HG02840 (cell line): ENCODE data around the gene SLC9A3.

ENCODE experiments used
- ATAC-seq: cut with Tn5 transposase; IDR thresholded peaks from one replicate; pipeline ENCODE4 v1.9.1; 2021; ENCODE audit warnings: mild to moderate bottlenecking, moderate library complexity, moderate number of reproducible peaks; ENCODE audit not compliant: unreplicated experiment, low FRiP score

SLC9A3 gene

DNA sequence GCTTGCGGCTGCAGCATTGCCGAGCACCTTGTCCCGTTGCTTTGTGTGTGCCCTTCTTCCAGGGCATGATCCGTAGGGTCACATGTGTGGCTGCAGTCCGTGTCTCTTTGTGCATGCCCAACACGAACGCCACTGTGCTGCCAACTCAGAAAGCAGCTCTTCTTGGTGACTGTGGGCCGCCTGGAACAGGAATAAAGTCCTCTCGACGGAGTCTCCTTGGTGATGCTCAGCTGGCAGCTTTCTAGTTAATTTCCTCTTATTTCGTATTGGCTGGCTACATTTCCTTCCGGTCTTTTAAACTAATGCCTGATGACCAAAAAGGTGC is 75.5 kb downstream of the SLC9A3 start:
- ATAC-seq: no peak

DNA sequence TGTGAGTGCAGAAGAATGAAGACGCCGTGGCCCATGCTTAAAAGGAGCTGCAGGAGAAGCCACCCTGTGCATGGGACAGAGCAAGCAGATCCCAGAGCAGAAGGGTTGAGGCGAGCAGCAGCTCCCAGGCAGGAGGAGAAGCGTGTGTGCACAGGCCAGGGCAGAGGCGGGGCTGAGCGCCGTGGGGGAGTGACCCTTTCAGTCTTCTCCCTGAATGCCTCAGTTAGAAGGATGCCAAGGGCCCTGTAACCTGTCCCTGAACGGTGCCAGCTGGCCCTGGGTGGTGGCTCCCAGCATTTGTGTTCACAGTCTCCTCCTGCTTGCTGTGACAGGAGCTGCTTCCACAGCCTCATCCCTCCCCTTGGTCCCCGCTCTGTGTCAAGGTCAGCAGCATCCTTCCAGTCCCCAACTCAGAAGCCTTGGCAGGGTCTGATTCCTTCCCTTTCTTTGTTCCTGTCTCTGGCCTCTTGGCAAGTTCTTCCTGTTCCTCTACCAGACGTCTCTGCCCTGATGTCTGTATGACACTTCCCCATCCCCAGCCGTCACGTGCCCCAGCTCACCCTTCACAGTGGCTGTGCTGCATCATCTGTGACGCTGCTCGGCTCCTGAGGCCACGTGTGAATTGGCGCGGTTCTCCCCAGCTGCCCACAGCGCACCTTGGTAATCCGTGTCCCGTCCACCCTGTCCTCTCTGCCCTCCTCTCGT is 76.0 kb downstream of the SLC9A3 start:
- no peak for ATAC-seq

DNA sequence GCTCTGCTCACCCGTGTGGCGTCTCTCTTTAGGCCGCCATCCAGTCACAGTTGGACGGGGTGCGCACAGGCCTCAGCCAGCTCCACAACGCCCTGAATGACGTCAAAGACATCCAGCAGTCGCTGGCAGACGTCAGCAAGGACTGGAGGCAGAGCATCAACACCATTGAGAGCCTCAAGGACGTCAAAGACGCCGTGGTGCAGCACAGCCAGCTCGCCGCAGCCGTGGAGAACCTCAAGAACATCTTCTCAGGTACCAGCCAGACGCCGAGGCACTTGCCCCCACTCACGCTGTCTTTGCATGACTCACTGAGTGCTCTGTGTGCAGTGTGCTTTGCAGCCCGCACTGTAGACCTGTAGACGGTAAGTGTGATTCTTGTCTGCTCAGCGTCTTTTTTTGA is 76.7 kb downstream of the SLC9A3 start:
- no peak for ATAC-seq

DNA sequence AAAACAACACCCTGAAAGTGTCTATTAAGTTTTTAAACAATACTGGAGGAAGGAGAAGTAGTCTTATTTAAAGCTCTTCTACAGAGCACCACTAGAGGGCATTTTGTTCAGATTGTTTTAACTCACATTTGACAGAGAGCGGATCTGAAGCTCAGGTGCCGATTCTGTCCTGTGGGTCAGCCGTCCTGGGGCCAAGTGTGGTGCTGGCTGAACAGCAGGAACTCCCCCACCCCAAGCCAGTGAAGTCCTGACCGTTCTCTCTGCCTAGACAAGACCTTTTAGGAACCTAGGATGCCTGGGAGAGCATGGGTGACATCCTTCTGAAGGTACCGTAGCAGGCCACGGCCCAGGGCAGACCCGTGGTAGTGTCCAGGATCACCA is 77.4 kb downstream of the SLC9A3 start:
- ATAC-seq: no peak

DNA sequence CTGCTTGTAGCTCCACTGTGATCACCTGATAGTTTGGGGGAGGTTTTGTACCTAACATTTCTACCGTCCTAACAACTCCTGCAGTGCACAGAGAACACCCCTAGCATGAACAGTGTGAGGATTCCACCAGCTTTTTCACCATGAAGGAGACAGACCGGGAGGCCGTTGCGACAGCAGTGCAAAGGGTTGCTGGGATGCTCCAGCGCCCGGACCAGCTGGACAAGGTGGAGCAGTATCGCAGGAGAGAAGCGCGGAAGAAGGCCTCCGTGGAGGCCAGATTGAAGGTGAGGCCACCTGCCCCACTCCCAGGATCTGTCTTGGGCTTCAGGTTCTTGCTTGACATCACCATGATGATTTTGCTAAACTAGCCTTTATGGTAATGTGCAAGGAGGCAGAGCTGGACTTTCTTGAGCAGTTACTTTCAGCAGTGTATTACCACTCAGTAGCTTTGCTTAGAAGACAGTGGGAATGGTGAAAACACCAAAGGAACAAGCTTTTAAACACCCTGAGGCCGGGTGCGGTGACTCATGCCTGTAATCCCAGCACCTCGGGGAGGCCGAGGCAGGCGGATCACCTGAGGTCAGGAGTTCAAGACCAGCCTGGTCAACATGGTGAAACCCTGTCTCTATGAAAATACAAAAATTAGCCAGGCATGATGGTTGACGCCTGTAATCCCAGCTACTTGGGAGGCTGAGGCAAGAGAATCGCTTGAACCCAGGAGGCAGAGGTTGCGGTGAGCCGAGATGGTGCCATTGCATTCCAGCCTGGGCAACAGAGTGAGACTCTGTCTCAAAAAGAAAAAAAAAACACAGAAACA is 78.0 kb downstream of the SLC9A3 start:
- no peak for ATAC-seq

DNA sequence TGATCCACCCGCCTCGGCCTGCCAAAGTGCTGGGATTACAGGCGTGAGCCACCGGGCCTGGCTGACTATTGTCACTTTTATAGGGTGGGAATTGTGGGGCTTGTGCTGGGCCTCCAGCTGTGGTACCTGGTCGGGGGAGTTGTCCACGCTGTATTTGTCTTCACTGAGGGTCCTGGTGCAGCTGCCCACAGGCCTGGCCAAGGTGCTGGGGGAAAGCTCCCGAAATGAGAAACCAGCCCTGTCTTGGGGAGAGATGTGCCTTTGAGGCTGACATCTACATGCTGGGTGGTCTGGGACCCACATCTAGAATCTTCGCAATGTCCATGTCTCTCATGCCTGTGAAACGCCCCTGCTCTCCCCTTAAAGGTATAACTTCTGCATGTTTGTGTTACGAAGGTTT is 78.7 kb downstream of the SLC9A3 start:
- no peak for ATAC-seq

DNA sequence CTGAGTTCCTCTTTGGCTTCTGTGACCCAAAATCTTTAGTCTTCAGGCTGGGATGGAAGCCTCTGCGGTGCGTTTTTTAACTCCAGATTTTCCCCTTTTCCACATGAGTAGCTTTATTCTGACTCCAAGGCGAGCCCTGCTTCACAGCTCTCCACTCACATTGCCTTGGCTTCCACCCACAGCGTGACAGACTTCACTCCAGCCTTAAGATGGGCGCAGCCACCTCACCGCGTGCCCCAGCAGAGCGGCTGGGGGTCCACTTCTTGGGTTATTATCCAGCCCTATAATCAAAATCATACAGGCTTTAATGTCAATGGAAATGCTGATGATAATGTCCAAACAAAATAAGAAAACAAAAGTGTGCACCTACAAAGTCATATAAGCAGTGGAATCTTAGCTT is 80.0 kb downstream of the SLC9A3 start:
- ATAC-seq: no peak

DNA sequence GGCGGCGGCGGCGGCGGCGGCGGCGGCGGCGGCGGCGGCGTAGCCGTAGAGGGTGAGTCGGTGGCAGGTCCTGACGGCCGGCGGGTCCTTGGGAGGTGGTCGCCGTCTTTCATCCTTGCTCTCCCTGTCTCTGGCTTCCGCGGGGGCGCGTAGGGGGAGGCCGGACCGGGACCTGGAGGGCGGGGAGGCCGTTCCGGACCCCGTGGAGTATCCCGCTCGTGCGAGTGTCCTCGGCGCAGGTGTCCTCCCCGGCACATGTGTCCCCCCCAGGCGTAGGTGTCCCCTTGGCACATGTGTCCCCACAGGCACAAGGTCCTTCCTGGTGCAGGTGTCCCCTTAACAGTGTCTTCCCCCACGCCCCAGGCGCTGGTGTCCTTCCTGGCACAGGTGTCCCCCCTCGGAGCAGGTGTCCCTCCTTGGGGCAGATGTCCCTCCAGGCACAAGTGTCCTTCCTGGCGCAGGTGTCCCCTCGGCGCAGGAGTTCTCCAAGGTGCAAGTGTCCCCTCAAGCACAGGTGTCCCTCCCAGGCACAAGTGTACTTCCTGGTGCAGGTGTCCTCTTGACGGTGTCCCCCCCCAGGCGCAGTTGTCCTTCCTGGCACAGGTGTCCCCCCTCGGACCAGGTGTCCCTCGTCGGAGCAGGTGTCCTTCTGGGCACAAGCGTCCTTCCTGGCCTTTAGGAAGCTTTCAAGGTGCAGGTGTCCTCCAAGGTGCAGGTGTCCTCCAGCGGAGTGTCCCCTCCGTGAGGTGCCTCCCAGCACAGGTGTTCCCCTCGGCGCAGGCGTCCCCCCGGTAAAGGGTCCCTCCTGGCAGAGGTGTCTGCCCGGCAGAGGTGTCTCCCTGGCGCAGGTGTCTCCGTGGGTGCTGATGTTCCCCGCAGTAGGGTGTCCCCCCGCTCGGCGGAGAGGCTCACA is 80.8 kb downstream of the SLC9A3 start:
- peak; percentile 26 for ATAC-seq

DNA sequence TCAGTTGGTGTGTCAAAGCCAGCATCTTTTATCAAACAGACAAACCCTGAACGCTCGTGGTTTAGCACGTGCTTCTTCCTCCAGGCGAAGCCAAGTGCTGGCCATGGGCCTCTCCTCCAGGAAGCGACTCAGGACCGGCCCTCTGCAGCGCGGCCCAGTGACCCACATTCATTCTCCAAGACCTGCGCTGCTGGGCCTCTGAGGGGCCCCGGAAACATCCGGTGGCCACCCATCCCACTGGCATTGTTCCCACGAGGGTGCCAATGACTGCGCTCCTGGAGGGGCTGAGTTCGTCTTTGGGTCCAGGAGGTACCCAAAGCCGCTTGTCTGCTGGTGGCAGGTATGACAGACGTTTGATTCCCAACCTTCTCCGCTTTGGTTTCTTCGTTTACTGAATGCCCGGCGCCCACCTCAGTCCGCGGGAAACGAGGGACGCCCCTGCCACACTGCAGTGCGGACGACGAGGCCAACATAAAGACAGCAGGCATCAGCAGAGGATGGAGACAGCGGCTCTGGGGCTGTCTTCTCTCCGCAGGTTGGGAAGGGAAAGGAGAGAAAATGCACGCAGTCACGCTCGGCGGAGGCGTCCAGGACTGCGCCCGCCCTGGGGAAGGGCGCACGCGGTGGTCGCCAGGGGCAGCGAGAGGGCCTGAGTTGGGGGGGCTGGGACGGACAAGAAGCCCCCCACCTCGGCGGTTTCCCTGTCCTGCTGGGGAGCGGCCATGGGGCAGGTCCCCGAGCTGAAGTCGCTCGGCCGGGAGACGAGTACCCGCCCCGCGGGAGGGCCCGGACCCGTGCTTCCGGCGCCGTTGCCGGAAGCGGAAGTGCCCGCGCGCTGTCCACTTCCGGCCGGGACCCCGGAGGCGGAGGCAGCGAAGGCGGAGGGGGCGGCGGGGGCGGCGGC is 81.7 kb downstream of the SLC9A3 start, which contains the start of gene EXOC3:
Gene EXOC3, plus strand, starts transcription at position 842 of the 904 bp plus-strand sequence. CDS start 3,030 bp downstream, outside the sequence.
- peak; percentile 77 for ATAC-seq

DNA sequence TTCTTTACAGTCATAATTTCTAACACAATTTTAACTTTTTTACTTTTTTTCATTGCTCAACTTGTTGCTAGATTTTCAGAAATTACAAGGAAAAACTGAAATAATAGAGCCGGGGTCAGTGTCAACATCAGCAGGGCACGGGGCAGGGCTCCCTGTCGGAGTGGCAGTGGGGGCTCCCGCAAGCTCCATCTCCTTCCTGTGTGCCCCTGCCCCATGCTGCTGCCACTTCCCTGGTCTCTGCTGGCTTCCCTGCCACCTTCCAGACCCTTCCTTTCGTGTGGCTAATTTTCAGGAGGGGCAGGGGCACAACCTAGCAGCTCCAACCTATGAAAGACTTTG is 82.3 kb downstream of the SLC9A3 start:
- no peak for ATAC-seq

DNA sequence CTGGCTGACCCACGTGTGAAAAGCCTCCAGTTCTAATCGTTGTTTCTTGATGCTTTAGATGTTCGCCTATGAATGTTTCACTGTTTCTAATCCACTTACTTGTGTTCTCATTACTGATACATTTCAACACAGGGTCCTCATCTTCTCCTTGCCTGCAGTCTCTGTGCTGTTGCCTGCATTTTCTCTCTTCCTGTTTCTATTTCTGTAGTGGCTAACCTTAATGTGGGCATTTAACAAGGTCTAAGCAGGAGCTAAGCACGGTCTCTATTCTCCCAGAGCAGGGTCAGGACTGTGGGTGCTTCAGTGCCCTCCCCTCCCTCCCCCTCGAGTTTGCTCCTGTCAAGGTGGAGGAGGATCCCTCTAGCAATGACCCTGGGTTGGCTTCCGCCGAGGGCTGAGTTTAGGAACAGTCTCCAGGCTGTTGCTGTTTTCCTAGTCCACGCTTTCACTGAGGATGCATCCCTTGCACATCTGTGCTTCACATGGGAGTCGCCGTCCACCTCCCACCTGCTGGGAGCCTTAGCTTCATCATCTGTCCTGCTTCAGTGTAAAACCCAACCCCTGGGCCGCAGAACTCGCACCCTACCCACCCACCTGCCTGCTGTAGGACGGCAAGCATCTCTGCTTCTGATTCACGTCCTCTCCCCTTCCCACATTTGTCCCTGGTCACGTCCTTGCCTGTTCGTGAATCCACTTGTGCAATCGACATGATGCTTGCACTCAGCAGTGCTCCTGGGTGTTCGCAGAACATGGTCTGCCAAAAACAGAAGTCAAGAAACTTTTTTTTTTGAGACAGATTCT is 83.6 kb downstream of the SLC9A3 start:
- ATAC-seq: no peak

DNA sequence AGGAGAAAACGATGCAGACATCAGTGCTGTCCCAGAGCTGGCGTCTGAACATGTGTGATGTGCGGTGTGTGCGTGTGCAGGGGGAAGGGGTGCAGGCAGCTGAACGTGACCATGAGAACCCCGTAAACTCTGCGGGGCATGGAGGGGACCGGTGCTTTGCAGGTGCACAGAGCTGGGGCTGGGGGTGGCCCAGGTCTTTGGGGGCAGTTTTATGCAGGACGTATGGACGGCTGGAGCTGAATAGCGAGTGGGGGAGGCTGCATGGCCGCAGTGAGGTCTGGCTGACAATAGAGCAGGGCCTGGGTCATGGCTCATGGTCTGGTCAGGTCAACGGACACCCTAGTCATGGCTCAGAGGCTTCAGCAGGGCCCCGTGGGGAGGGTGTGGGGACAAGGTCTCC is 84.6 kb downstream of the SLC9A3 start:
- ATAC-seq: no peak

DNA sequence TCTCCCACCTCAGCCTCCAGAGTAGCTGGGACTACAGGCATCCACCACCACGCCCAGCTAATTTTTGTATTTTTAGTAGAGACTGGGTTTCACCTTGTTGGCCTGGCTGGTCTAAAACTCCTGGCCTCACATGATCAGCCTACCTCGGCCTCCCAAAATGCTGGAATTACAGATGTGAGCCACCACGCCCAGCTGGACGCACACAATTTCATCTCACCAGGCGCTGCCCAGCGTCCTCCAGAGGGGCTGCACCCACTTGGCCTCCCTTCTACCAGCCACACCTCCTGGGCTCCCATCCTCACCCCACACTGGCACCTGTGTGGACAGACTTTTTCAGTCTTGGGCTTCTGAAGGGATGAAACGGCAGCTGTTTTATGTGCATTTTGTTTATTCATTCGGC is 85.1 kb downstream of the SLC9A3 start:
- ATAC-seq: no peak

DNA sequence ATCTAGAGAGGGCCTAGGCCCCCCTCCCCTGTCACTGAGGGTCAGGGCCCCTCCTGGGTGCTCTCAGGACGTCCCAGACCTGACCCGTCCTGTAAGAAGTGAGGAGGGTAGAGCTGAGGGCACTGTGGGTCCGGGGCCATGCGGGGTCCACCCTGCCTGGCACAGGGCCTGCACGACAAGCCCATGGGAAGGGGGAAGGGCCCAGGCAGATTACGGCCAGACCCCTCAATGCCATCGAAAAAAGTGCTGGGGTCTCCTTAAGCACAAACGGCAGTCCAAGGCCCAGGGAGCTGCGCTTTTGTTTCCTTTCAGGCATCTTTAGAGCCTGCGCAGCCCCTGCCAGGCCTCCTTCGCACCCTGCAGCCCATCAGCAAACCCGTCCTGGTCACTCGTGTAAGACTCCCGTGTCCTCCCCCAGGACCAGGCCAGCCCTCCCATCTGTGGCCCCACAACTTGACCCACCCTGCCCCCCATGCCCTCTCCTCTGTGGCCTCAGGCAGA is 85.7 kb downstream of the SLC9A3 start:
- no peak for ATAC-seq

DNA sequence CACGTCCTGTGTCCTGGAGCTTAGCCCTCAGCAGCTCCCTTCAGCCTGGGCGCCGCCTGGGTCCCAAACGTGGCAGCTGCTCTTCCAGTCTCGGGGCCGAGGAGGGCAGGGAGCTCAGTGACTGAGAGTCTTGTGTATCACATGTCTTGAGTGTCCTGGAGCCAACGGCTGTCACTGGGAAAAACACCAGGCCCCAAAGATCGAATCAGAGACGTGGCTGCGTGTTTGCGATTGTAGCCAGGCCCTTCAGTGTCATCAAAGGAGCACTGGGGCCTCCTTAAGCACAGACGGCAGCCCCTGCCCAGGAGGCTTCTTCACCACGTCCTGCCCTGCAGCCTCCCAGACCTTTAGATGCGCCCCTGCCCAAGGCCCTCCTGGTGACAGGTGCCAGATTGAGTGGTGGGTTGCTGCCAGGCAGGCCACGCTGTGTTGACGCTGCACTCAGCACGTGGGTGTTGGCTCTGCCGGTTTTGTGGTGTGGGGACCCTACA is 86.9 kb downstream of the SLC9A3 start:
- no peak for ATAC-seq

DNA sequence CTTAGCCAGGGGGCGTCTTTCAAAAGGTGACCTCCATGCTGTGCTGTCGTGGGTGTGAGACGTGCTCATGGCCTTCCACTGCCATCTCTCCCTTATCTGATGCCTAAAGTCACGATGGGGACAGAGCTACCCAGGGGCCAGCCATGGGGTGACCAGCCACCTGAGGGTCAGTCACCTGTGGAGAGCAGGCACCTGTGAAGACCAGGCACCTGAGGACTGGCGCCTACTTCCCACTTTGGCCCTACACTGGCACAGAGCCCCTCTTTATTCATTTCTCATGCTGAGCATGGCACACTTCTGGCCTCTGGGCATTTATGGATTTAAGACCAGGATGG is 87.6 kb downstream of the SLC9A3 start:
- no peak for ATAC-seq

DNA sequence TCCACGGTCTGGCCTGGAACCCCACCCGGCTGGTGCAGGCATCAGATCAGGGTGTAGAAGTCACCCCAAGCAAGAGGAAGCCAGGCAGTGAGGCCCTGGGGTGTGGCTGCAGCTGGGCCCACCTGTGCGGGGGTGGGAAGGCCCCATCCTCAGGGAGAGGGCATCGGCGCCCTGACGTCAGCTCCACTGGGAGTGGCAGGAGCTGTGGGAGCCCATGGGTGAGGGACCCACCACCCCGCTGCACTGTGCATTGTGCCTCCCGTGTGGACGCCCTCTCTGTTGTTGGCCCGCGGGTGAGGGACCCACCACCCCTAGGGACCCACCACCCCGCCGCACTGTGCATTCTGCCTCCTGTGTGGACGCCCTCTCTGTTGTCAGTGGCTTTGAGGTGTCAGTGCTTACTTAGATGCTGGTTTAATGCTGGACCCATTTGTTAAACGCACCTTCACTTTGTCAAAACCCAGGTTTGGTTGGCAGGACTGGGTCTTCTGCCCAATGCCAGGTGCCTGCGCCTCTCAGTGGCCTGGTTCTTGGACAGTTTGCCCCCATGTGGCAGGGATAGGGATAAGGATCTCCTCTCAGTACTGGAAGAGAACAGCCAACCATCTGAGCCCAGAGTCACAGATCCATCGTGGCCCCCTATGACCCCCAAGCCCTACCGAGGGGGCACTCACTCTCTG is 88.1 kb downstream of the SLC9A3 start:
- no peak for ATAC-seq

DNA sequence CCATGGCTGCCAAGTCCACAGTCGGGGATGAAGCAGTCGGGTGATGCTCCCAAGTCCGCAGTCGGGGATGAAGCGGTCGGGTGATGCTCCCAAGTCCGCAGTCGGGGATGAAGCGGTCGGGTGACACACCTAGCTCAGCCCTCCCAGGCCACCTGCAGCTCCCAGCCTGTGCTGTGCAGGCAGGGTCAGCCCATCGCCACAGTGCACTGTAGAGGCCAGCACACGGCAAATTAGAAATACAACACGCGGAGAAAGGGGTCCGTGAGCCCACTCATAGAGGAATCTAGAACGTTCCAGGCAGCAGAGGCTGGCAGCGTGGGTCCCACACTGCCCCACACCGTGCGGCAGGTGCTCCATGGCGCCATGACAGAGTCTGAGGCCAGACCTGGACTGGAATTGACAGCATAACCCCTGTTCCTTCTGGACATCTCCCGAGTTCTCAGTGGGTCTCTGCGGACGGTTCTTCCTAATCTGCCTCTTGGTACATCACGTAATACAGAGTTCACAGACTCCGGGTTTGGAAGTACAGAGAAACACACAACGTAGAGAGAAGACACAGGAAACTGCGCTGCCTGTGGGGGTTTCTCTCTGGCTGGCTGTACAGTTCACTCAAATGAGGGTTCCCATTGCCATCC is 89.0 kb downstream of the SLC9A3 start:
- no peak for ATAC-seq
